Gastrocnemius medialis (tissue), 4 donors: ENCODE results near the gene SREBF1.

ENCODE experiments used
- POLR2A ChIP-seq, 2 donors: fragments of 450-650 bp; IDR thresholded peaks; one replicate each; pipeline ENCODE4 v1.6.1; 2017; ENCODE audit warnings: antibody characterized with exemption in 2 of 2, mild to moderate bottlenecking in 2 of 2, moderate library complexity in 2 of 2
- TF ChIP-seq, protein P1 (sequence below), 5 experiments: fragments of 450-650 bp in 3 of 5; fragments of 200-600 bp in 2 of 5; sonication (generic) in 2 of 5; IDR thresholded peaks in 4 of 5; conservative IDR thresholded peaks in 1 of 5; 1 replicate in 4 of 5; 2 replicates in 1 of 5; pipeline ENCODE4 v1.5.1; 2016 to 2019; ENCODE audit warnings: antibody characterized with exemption in 5 of 5, mild to moderate bottlenecking in 3 of 5, moderate library complexity in 3 of 5

GRCh38 chr17:17873450-17873991, 36.7 kb upstream of the SREBF1 start:
- TF ChIP-seq, protein P1, sequence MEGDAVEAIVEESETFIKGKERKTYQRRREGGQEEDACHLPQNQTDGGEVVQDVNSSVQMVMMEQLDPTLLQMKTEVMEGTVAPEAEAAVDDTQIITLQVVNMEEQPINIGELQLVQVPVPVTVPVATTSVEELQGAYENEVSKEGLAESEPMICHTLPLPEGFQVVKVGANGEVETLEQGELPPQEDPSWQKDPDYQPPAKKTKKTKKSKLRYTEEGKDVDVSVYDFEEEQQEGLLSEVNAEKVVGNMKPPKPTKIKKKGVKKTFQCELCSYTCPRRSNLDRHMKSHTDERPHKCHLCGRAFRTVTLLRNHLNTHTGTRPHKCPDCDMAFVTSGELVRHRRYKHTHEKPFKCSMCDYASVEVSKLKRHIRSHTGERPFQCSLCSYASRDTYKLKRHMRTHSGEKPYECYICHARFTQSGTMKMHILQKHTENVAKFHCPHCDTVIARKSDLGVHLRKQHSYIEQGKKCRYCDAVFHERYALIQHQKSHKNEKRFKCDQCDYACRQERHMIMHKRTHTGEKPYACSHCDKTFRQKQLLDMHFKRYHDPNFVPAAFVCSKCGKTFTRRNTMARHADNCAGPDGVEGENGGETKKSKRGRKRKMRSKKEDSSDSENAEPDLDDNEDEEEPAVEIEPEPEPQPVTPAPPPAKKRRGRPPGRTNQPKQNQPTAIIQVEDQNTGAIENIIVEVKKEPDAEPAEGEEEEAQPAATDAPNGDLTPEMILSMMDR (IDR thresholded peaks at IDR 0.05 in 4 of 5, conservative IDR thresholded peaks at IDR 0.05 in 1 of 5), result no peak
- no peak for TF ChIP-seq POLR2A (IDR thresholded peaks at IDR 0.05)
